ENCODE data around the gene SCAMP2.

GRCh38 chr15:74913041-74913440 is 39.9 kb upstream of the SCAMP2 start:
- TF ChIP-seq ZNF569 (CRISPR knock-in tag; IDR thresholded peaks at IDR 0.05; ENCODE audit: borderline replicate concordance) (no peak), TEAD3 (CRISPR knock-in tag; optimal IDR thresholded peaks at IDR 0.05; ENCODE audit: borderline replicate concordance) (no peak), EED (CRISPR knock-in tag; IDR thresholded peaks at IDR 0.05) (no peak), E2F2 (CRISPR knock-in tag; IDR thresholded peaks at IDR 0.05; ENCODE audit: borderline replicate concordance) (no peak), PRDM15 (CRISPR knock-in tag; IDR thresholded peaks at IDR 0.05) (no peak), SNRNP70 (IDR thresholded peaks at IDR 0.05; ENCODE audit: low read depth, low read length) (no peak), U2AF2 (IDR thresholded peaks at IDR 0.05; ENCODE audit: low read depth, low read length) (no peak)

All from HepG2 (cell line).